Gastrocnemius medialis (tissue), 4 donors: Measurements from ENCODE around the gene KHDC1. TPM values are rescaled to one million over a fixed set of nuclear protein-coding genes. Genes with fewer than 3 reads are reported as not detected.

Experiments
- ATAC-seq, 2 donors: fragments of 150-250 bp; one replicate each; pipeline ENCODE4 v1.9.1; 2016
- DNase-seq, 2 donors: peaks; one replicate each; pipeline ENCODE4 v3.0.0-alpha.2; 2019
- H3K27ac ChIP-seq, 4 donors: fragments of 200-600 bp; sonication (generic); 1 replicate in 1 of 4; 2 replicates in 3 of 4; pipeline ENCODE4 v1.5.1; 2016 to 2018; ENCODE audit warnings: mild to moderate bottlenecking in 2 of 4, moderate library complexity in 1 of 4
- H3K27me3 ChIP-seq, 3 donors: fragments of 200-600 bp; sonication (generic) in 2 of 3; 1 replicate in 1 of 3; 2 replicates in 2 of 3; pipeline versions ENCODE4 v1.5.1 to v1.6.0; 2016 to 2019; ENCODE audit warnings: mild to moderate bottlenecking in 1 of 3, moderate library complexity in 1 of 3
- H3K36me3 ChIP-seq, 2 donors: fragments of 200-600 bp; sonication (generic) in 1 of 2; one replicate each; pipeline ENCODE4 v1.5.1; 2017 to 2018
- H3K4me1 ChIP-seq, 2 donors: fragments of 200-600 bp; sonication (generic) in 1 of 2; one replicate each; pipeline ENCODE4 v1.5.1; 2016 to 2017; ENCODE audit warnings: mild to moderate bottlenecking in 2 of 2
- H3K4me3 ChIP-seq, 4 donors: fragments of 200-600 bp; sonication (generic) in 3 of 4; 1 replicate in 1 of 4; 2 replicates in 3 of 4; pipeline ENCODE4 v1.5.1; 2016 to 2019; ENCODE audit warnings: mild to moderate bottlenecking in 2 of 4
- H3K9me3 ChIP-seq, 3 donors: fragments of 200-600 bp; sonication (generic) in 2 of 3; 1 replicate in 1 of 3; 2 replicates in 2 of 3; pipeline ENCODE4 v1.5.1; 2016 to 2019
- CTCF ChIP-seq, 5 experiments: fragments of 450-650 bp in 3 of 5; fragments of 200-600 bp in 2 of 5; sonication (generic) in 2 of 5; IDR thresholded peaks in 4 of 5; conservative IDR thresholded peaks in 1 of 5; 1 replicate in 4 of 5; 2 replicates in 1 of 5; pipeline ENCODE4 v1.5.1; 2016 to 2019; ENCODE audit warnings: antibody characterized with exemption in 5 of 5, mild to moderate bottlenecking in 3 of 5, moderate library complexity in 3 of 5
- POLR2A ChIP-seq, 2 donors: fragments of 450-650 bp; IDR thresholded peaks; one replicate each; pipeline ENCODE4 v1.6.1; 2017; ENCODE audit warnings: antibody characterized with exemption in 2 of 2, mild to moderate bottlenecking in 2 of 2, moderate library complexity in 2 of 2
- in situ Hi-C, 4 donors: fragments of 200-750 bp; cut with MboI; loops; one replicate each; pipeline versions ENCODE4 v1.15.0 to v1.8.0; 2017; ENCODE audit warnings: low sequenced_read_pairs in 4 of 4
- intact Hi-C: fragments of 100-400 bp; cut with DNase I; formaldehyde crosslinking; loops from one replicate; pipeline ENCODE4 v1.15.1; 2023; ENCODE audit warnings: low total_unique reads
- total RNA-seq, 4 donors: library from RNA; depleted of rRNA; stranded (reverse); fragments of >200 nt; gene quantifications; one replicate each; pipeline versions ENCODE4 v1.1.0 to v1.2.3, GENCODE V29; 2016

KHDC1 gene
- total RNA-seq, 4 donors from 2014 or later, result not detected

GRCh38 chr6:73227606-73228255 lies 35.3 kb downstream of the KHDC1 start:
- Histone ChIP-seq H3K27ac (no peak overlapping the region), H3K27me3 (no peaks in the 10 kb centered on the region), H3K36me3 (no peaks in the 10 kb centered on the region), H3K4me1 (no peaks in the 10 kb centered on the region), H3K9me3 (no peaks in the 10 kb centered on the region), H3K4me3 (no peak overlapping the region)
- DNase-seq, result no peak
- TF ChIP-seq CTCF (IDR thresholded peaks at IDR 0.05 in 4 of 5, conservative IDR thresholded peaks at IDR 0.05 in 1 of 5) (no peak), POLR2A (IDR thresholded peaks at IDR 0.05) (no peak)
- in situ Hi-C loops (no loop called here), intact Hi-C loops (no loop called here)
- no peak for ATAC-seq

- in situ Hi-C loops (no loop called here), intact Hi-C loops (no loop called here)
- Histone ChIP-seq H3K9me3 (no peaks in the 10 kb centered on the region), H3K27ac (no peak within 1 kb of the TSS), H3K36me3 (no peaks in the 10 kb centered on the region), H3K4me3 (no peak within 1 kb of the TSS), H3K27me3 (no peaks in the 10 kb centered on the region), H3K4me1 (no peaks in the 10 kb centered on the region)
- no peak for ATAC-seq
- no peak for TF ChIP-seq POLR2A (IDR thresholded peaks at IDR 0.05)
- TF ChIP-seq CTCF (IDR thresholded peaks at IDR 0.05 in 4 of 5, conservative IDR thresholded peaks at IDR 0.05 in 1 of 5), result no peak
- DNase-seq, result no peak
These were observed 37.6 kb downstream of the KHDC1 start, which contains the start of gene KHDC1L for GRCh38 chr6:73225396-73225795. Gene KHDC1L, minus strand, starts transcription at chr6:73225496. Its CDS starts 88 bp downstream, at chr6:73225408.

GRCh38 chr6:73216859-73217258 lies 46.1 kb downstream of the KHDC1 start:
- DNase-seq (no peak), ATAC-seq (no peak)
- no peak for TF ChIP-seq CTCF (IDR thresholded peaks at IDR 0.05 in 4 of 5, conservative IDR thresholded peaks at IDR 0.05 in 1 of 5)
- no peak for TF ChIP-seq POLR2A (IDR thresholded peaks at IDR 0.05)
- H3K27me3 ChIP-seq, result no peaks in the 10 kb centered on the region
- intact Hi-C loops (no loop called here), in situ Hi-C loops (no loop called here)
- no peaks in the 10 kb centered on the region for H3K4me1 ChIP-seq
- H3K36me3 ChIP-seq, result no peaks in the 10 kb centered on the region
- H3K9me3 ChIP-seq, result no peaks in the 10 kb centered on the region
- no peak overlapping the region for H3K27ac ChIP-seq
- no peak overlapping the region for H3K4me3 ChIP-seq

- ATAC-seq (no peak), DNase-seq (no peak)
- Histone ChIP-seq H3K4me3 (no peak overlapping the region), H3K36me3 (no peaks in the 10 kb centered on the region), H3K27me3 (no peaks in the 10 kb centered on the region), H3K27ac (no peak overlapping the region), H3K9me3 (no peaks in the 10 kb centered on the region), H3K4me1 (no peaks in the 10 kb centered on the region)
- in situ Hi-C loops (no loop called here), intact Hi-C loops (no loop called here)
- TF ChIP-seq POLR2A (IDR thresholded peaks at IDR 0.05) (no peak), CTCF (IDR thresholded peaks at IDR 0.05 in 4 of 5, conservative IDR thresholded peaks at IDR 0.05 in 1 of 5) (no peak)
These were observed 53.9 kb downstream of the KHDC1 start for GRCh38 chr6:73209117-73209516.
